A549 (cell line): ENCODE data around the gene VPS52. TPM values are rescaled to one million over a fixed set of nuclear protein-coding genes. Genes with fewer than 3 reads are reported as not detected.

Source experiments
- ATOH8 ChIP-seq: fragments of 250-450 bp; sonication (Bioruptor Pico); IDR thresholded peaks from 2 replicates; pipeline ENCODE4 v1.5.0; 2020; ENCODE audit warnings: low read depth, mild to moderate bottlenecking, moderate library complexity
- CBX2 ChIP-seq: fragments of 200-600 bp; sonication (generic); IDR thresholded peaks from 2 replicates; pipeline ENCODE4 v1.6.1; 2016; ENCODE audit warnings: low read depth, mild to moderate bottlenecking, borderline replicate concordance
- CHD2 ChIP-seq: fragments of 150-350 bp; IDR thresholded peaks from 2 replicates; pipeline ENCODE4 v1.6.1; 2014; ENCODE audit warnings: low read length; ENCODE audit not compliant: partially characterized antibody
- CHD4 ChIP-seq: fragments of 200-600 bp; sonication (generic); IDR thresholded peaks from 2 replicates; pipeline ENCODE4 v1.6.1; 2016; ENCODE audit warnings: antibody characterized with exemption, mild to moderate bottlenecking, borderline replicate concordance
- EHMT2 ChIP-seq: fragments of 200-600 bp; sonication (generic); IDR thresholded peaks from 2 replicates; pipeline ENCODE4 v1.6.1; 2016; ENCODE audit warnings: antibody characterized with exemption, low read depth, mild to moderate bottlenecking, moderate library complexity
- ELK1 ChIP-seq: fragments of 150-350 bp; IDR thresholded peaks from 2 replicates; pipeline ENCODE4 v1.6.1; 2014; ENCODE audit warnings: low read depth, mild to moderate bottlenecking, low read length
- FOSL2 ChIP-seq, 2 experiments: fragments of 450-650 bp in 1 of 2; fragments of >200 bp in 1 of 2; sonication (Bioruptor Twin) in 1 of 2; formaldehyde crosslinking; IDR thresholded peaks; 2 replicates each; pipeline versions ENCODE4 v1.5.0 to v1.6.1; 2016 to 2020; ENCODE audit warnings: mild to moderate bottlenecking in 1 of 2, moderate library complexity in 1 of 2
- FOXS1 ChIP-seq: fragments of 250-450 bp; sonication (Bioruptor Pico); IDR thresholded peaks from 2 replicates; pipeline ENCODE4 v1.5.0; 2020; ENCODE audit warnings: mild to moderate bottlenecking, moderate library complexity
- HES2 ChIP-seq: fragments of >200 bp; sonication (Bioruptor Twin); formaldehyde crosslinking; IDR thresholded peaks from 2 replicates; pipeline ENCODE4 v1.6.1; 2016
- HEYL ChIP-seq: fragments of 250-450 bp; sonication (Bioruptor Pico); IDR thresholded peaks from 2 replicates; pipeline ENCODE4 v1.8.0; 2021; ENCODE audit warnings: mild to moderate bottlenecking, moderate library complexity
- HOXA7 ChIP-seq: fragments of 250-450 bp; sonication (Bioruptor Pico); IDR thresholded peaks from 2 replicates; pipeline ENCODE4 v1.5.0; 2020; ENCODE audit warnings: mild to moderate bottlenecking, moderate library complexity
- HOXB13 ChIP-seq: fragments of 250-450 bp; sonication (Bioruptor Pico); IDR thresholded peaks from 2 replicates; pipeline ENCODE4 v1.5.0; 2020; ENCODE audit warnings: low read depth, mild to moderate bottlenecking, moderate library complexity
- HOXB5 ChIP-seq: fragments of 250-450 bp; sonication (Bioruptor Pico); IDR thresholded peaks from 2 replicates; pipeline ENCODE4 v1.5.0; 2020; ENCODE audit warnings: mild to moderate bottlenecking, moderate library complexity
- JUN ChIP-seq, 2 experiments: fragments of >200 bp; sonication (Bioruptor Twin); formaldehyde crosslinking; IDR thresholded peaks; 2 replicates in 1 of 2; 3 replicates in 1 of 2; pipeline ENCODE4 v1.6.1; 2016 to 2017
- KDM1A ChIP-seq: fragments of 200-600 bp; sonication (generic); IDR thresholded peaks from 2 replicates; pipeline ENCODE4 v1.6.1; 2016; ENCODE audit warnings: low read depth, mild to moderate bottlenecking
- KDM5A ChIP-seq: fragments of 200-600 bp; sonication (generic); IDR thresholded peaks from 2 replicates; pipeline ENCODE4 v1.6.1; 2016; ENCODE audit warnings: antibody characterized with exemption, mild to moderate bottlenecking
- MAX ChIP-seq: IDR thresholded peaks from 2 replicates; pipeline ENCODE4 v1.6.1; 2012
- NFE2L2 ChIP-seq: fragments of 150-350 bp; conservative IDR thresholded peaks from 2 replicates; pipeline ENCODE4 v1.6.1; 2014; ENCODE audit warnings: low read length
- NPAS2 ChIP-seq: fragments of 250-450 bp; sonication (Bioruptor Pico); IDR thresholded peaks from 2 replicates; pipeline ENCODE4 v1.8.0; 2022; ENCODE audit warnings: mild to moderate bottlenecking, moderate library complexity, borderline replicate concordance
- PBX3 ChIP-seq: IDR thresholded peaks from 2 replicates; pipeline ENCODE4 v1.6.1; 2012
- POLR2A ChIP-seq: IDR thresholded peaks from 2 replicates; pipeline ENCODE4 v1.6.1; 2012; ENCODE audit warnings: mild to moderate bottlenecking, low read length
- RARB ChIP-seq: fragments of 250-450 bp; sonication (Bioruptor Pico); IDR thresholded peaks from 2 replicates; pipeline ENCODE4 v1.8.0; 2021; ENCODE audit warnings: mild to moderate bottlenecking, moderate library complexity
- RCOR1 ChIP-seq: fragments of 150-350 bp; IDR thresholded peaks from 2 replicates; pipeline ENCODE4 v1.6.1; 2014; ENCODE audit warnings: antibody characterized with exemption, low read length, low read depth
- REST ChIP-seq: fragments of 200-600 bp; sonication (generic); IDR thresholded peaks from 2 replicates; pipeline ENCODE4 v1.6.1; 2016; ENCODE audit warnings: antibody characterized with exemption, mild to moderate bottlenecking, moderate library complexity
- SREBF2 ChIP-seq: fragments of 450-650 bp; IDR thresholded peaks from 2 replicates; pipeline ENCODE4 v1.6.1; 2014; ENCODE audit warnings: mild to moderate bottlenecking, moderate library complexity
- TFCP2L1 ChIP-seq: fragments of 250-450 bp; sonication (Bioruptor Pico); IDR thresholded peaks from 2 replicates; pipeline ENCODE4 v1.5.0; 2021; ENCODE audit warnings: mild to moderate bottlenecking
- USF2 ChIP-seq: fragments of 450-650 bp; IDR thresholded peaks from 2 replicates; pipeline ENCODE4 v1.6.1; 2014; ENCODE audit warnings: antibody characterized with exemption
- ZFP36 ChIP-seq: fragments of 450-650 bp; IDR thresholded peaks from 2 replicates; pipeline ENCODE4 v1.6.1; 2014; ENCODE audit warnings: borderline replicate concordance; ENCODE audit not compliant: partially characterized antibody
- ZNF302 ChIP-seq: fragments of 250-450 bp; sonication (Bioruptor Pico); IDR thresholded peaks from 2 replicates; pipeline ENCODE4 v1.9.0; 2021; ENCODE audit warnings: inconsistent platforms, mild to moderate bottlenecking, moderate library complexity
- polyA plus RNA-seq, 4 experiments: library from polyadenylated mRNA; depleted of rRNA in 3 of 4; stranded (reverse); fragments of >200 nt; fragmentation: RNase III in 1 of 4; extraction: RNeasy Plus Mini Kit Qiagen cat#74134 plus additional on column Dnase treatment in 1 of 4; gene quantifications; 2 replicates in 3 of 4; 3 replicates in 1 of 4; pipeline ENCODE4 v1.2.3, GENCODE V29; 2011 to 2017

The VPS52 gene
- polyA plus RNA-seq, 2 of the 4 experiments (the other 2 are of a cell fraction): 22.8 to 38.9 TPM

GRCh38 chr6:33276864-33277662 lies 5.4 kb upstream of the VPS52 start, which contains the start of gene B3GALT4 (continued):
- peak; percentile 28; the same call in 1 of the 2 replicates for TF ChIP-seq RARB
- TF ChIP-seq FOXS1 (CRISPR knock-in tag): no peak
- TF ChIP-seq CHD2: peak; percentile 17
- no peak for TF ChIP-seq NFE2L2
- TF ChIP-seq JUN (IDR thresholded peaks at IDR 0.05): peak; percentile 23 to 89; a peak in 4 of 5 replicates
- no peak for TF ChIP-seq HEYL (CRISPR knock-in tag)
- TF ChIP-seq KDM5A: no peak
- TF ChIP-seq HES2: no peak
- no peak for TF ChIP-seq REST
- no peak for TF ChIP-seq RCOR1
- TF ChIP-seq EHMT2: no peak
- no peak for TF ChIP-seq USF2
- TF ChIP-seq HOXB13 (CRISPR knock-in tag): no peak
- no peak for TF ChIP-seq ZNF302 (CRISPR knock-in tag)
- TF ChIP-seq CBX2: no peak
- TF ChIP-seq TFCP2L1 (CRISPR knock-in tag): peak; percentile 86
- no peak for TF ChIP-seq ATOH8 (CRISPR knock-in tag)
- TF ChIP-seq POLR2A: 0 out of 2 replicates have a peak, but pooled peaks have one; percentile 21
- no peak for TF ChIP-seq NPAS2 (CRISPR knock-in tag)
- TF ChIP-seq MAX: peak; percentile 57
- no peak for TF ChIP-seq CHD4
- no peak for TF ChIP-seq ZFP36
- TF ChIP-seq HOXB5 (CRISPR knock-in tag): peak; percentile 49; the same call in 1 of the 2 replicates
- TF ChIP-seq PBX3: peak; percentile 84
- TF ChIP-seq ELK1: no peak
- TF ChIP-seq SREBF2: no peak
- TF ChIP-seq FOSL2 (IDR thresholded peaks at IDR 0.05): no peak
- TF ChIP-seq FOSL2 (CRISPR knock-in tag; IDR thresholded peaks at IDR 0.05): no peak
- no peak for TF ChIP-seq KDM1A
- TF ChIP-seq HOXA7 (CRISPR knock-in tag): peak; percentile 67
